ENCODE measurements around the gene CDH18.

Gene CDH18

DNA sequence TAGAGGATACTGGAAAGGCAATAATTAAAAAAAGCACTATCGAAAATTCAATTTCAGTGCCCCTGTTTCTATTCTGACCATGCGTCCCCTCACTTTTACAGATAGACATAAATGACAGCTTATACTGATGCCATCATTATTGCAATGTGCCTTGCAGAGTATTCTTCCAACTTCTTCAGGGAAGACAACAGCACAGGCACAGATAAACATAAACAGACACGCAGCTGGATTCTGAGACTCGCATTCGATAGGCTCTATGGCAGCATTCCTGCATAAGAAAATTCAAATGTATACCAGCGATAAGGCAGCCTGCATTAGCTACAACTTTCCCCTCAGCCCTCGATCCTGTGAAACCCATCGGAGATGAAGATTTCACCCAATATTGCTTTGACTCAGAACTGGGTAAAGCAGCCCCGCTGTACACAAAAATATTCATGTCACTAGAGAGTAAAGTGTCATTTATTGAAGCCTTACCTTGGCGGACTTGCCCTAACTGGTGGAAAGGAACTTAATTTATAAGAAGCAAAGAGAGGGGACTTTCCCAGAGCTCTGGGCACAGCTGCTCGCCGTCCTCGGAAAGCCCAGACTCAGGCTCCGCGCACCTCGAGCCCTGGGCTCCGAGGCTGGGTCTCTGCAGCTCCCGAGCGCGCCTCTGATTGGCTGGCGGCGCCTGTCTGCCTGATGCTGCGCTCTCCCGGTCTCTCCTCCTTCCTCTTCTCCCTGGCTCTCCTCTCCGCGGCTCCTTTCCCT, at the start of gene CDH18:
Gene CDH18, minus strand, starts transcription at position 589 of the 750 bp plus-strand sequence. CDS start 149,214 bp downstream, outside the sequence.
- in situ Hi-C loops (cut with MboI; ENCODE audit: low sequenced_read_pairs) = no loop called here

- in situ Hi-C loops (cut with MboI; ENCODE audit: low sequenced_read_pairs) = no loop called here
Measured at GRCh38 chr5:20034717-20035116, 46.7 kb upstream of the CDH18 start.

DNA sequence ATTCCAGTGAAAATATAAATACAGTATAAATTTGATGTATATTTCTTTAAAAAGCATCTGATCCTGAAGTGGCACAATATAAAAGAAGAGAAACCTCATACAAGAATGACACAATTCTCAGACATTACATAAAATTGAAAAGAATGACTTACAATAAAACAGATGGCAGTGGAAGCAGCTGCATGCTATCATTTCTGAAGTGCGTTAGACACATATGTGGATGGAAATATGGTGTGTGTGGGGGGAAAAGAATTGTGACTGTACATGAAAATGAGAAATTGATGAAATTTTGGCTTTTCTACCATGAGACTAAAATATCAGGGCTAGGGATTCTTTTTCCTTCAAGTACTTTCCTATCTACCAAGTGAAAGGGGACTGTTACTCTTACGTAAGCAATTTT, 45.9 kb upstream of the CDH18 start:
- in situ Hi-C loops (cut with MboI; ENCODE audit: low sequenced_read_pairs) = no loop called here

DNA sequence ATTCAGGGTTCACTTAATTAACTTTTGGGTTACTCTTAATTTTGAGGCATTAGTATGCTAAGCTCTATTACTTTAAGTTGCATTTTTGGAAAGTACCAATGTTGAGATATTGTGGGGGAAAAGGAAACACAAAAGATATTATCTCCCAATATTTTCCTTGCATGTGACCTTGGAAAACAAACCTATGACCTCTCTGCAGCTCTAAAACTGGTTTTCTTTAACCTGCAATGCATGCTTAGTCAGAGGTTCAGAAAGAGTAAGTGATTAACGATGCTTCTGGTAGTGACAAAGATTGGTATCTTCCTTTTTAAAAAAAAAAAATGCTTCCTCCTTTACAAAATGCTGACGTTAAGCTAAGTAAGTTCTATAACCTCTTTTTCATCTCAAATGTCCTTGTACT, 44.9 kb upstream of the CDH18 start:
- in situ Hi-C loops (cut with MboI; ENCODE audit: low sequenced_read_pairs) = no loop called here

GRCh38 chr5:20030125-20030524, 42.1 kb upstream of the CDH18 start:
- in situ Hi-C loops (cut with MboI; ENCODE audit: low sequenced_read_pairs) = no loop called here

- in situ Hi-C loops (cut with MboI; ENCODE audit: low sequenced_read_pairs) = no loop called here
Measured at GRCh38 chr5:20029266-20029665, 41.3 kb upstream of the CDH18 start.

DNA sequence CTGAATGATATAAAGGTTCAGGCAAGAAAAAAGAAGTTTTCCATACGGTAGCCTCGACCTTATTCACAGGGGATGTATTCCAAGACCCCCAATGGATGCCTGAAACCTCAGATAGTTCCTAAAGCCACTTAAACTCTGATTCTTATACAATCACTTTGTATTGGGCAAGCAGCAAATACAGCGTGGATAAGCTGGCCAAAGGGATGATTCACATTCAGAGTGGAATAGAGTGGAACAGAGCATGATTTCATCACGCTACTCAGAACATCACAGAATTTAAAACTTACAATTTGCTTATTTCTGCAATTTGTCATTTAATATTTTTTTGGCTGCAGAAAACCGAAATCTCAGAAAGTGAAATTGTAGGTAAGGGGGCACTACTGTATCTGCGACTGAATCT, 40.5 kb upstream of the CDH18 start:
- in situ Hi-C loops (cut with MboI; ENCODE audit: low sequenced_read_pairs) = no loop called here

DNA sequence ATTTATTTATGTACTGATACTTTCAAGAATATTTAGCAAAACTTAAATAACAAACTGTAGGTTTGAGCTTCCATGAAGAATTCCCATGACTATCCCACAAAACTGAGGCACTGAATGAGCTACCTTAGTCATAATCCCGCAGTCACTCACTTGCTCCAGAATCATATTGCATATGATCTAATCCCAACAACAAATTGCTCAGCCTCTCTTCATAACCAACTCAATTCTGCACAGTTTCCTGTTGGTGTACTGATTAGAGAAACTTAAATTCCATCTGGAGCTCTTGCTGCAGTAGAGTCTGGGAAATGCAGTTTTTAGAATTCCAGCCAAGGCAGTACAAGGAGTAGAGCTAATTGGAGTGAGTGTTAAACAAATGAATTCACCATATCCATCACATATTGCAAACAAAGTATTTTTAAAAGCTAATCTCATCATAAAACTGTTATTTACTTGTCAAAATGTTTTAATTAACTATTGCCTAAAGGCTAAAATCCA, 35.7 kb upstream of the CDH18 start:
- in situ Hi-C loops (cut with MboI; ENCODE audit: low sequenced_read_pairs) = no loop called here

- in situ Hi-C loops (cut with MboI; ENCODE audit: low sequenced_read_pairs) = no loop called here
Measured at GRCh38 chr5:20020247-20020646, 32.2 kb upstream of the CDH18 start.

- in situ Hi-C loops (cut with MboI; ENCODE audit: low sequenced_read_pairs) = no loop called here
Measured at GRCh38 chr5:20017021-20017420, 29.0 kb upstream of the CDH18 start.

- in situ Hi-C loops (cut with MboI; ENCODE audit: low sequenced_read_pairs) = no loop called here
Measured at GRCh38 chr5:20000416-20000815, 12.4 kb upstream of the CDH18 start.

DNA sequence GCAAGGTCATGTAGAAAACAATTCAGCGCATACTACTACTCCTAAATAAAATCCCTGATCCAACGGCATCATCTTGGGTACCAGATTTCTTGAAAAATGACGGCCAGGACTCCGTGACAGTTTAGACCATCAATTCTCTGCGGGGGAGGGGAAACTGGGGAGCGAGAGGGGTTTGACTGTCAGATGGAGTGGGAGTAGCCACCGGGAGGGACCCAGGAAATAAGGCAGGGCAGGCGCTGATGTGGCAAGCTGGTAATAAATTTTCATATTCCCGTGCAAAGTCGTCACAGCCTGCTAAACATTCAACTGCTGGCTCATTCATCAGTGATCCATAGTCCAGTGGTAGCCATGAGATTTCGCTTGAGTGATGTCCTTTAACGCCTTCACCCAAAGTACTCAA, 457 bp upstream of the CDH18 start:
- in situ Hi-C loops (cut with MboI; ENCODE audit: low sequenced_read_pairs) = no loop called here

DNA sequence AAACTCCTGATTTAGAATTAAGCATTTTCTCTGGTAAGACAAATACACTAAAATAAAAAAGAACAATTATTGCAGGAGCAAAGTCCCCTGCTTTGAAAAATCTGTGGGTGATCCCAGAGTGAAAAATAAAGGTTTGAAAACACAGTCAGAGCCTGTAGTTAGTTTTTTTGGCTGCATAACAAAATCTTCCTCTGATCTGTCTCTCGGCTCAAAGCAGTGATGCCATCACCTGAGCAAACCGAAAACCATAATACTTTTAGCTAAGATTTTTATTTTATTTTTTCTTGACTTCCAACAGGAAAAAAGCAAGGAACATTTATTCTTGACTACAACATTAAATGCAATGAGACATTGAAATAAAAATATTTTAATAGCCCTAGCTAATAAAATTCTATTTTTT, 1.2 kb downstream of the CDH18 start:
- in situ Hi-C loops (cut with MboI; ENCODE audit: low sequenced_read_pairs) = no loop called here

- in situ Hi-C loops (cut with MboI; ENCODE audit: low sequenced_read_pairs) = no loop called here
Measured at GRCh38 chr5:19986031-19986619, 1.9 kb downstream of the CDH18 start.

GRCh38 chr5:19978476-19978875, 9.5 kb downstream of the CDH18 start:
- in situ Hi-C loops (cut with MboI; ENCODE audit: low sequenced_read_pairs) = no loop called here

DNA sequence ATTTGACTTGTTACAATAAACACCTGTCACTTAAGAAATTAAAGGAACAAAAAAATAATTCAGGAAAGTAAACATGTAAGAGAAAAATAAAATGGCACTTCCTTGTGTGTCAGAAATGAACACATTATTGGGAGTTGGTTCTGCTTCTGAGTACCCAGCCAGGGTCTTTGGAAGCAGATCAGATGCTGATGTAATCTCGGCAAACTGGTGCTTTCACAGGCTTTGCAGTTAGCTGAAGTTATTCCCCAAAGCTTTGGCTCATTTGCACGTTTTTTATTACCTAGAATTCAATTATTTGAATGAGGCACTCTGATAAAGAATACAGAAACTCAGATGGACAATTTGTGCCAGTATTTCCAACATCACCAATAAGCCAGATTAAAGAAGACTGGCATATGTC, 10.9 kb downstream of the CDH18 start:
- in situ Hi-C loops (cut with MboI; ENCODE audit: low sequenced_read_pairs) = no loop called here

DNA sequence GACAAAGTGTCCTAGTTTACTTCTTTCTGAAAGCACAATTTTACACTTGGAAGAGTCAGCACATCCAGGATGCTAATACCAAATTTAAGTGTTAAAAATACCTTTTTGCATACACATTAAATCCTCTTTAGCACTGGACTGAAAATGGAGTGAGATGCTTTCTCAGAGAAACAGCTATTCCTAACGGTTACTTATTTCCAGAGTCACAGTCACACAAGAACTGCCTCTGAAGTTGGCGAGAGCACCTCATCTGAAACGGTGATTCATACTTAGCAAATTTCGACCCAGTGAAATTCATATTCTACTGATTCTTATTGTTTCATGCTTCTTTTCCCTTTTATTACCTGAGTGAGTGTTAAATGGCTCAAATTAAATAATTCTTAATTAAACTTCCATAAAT, 12.2 kb downstream of the CDH18 start:
- in situ Hi-C loops (cut with MboI; ENCODE audit: low sequenced_read_pairs) = no loop called here

DNA sequence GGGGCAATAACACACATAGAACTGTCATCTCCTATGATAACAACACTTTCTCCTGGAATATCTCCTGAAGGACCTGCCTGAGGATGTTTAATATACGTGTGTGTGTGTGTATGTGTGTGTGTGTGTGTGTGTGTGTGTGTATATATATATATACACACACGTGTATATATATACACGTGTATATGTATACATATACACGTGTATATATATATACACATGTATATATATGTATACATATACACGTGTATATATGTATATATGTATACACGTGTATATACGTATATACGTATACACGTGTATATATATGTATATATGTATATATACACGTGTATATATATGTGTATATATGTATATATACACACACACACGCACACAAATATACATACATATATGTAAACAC, 27.5 kb downstream of the CDH18 start:
- in situ Hi-C loops (cut with MboI; ENCODE audit: low sequenced_read_pairs) = no loop called here

DNA sequence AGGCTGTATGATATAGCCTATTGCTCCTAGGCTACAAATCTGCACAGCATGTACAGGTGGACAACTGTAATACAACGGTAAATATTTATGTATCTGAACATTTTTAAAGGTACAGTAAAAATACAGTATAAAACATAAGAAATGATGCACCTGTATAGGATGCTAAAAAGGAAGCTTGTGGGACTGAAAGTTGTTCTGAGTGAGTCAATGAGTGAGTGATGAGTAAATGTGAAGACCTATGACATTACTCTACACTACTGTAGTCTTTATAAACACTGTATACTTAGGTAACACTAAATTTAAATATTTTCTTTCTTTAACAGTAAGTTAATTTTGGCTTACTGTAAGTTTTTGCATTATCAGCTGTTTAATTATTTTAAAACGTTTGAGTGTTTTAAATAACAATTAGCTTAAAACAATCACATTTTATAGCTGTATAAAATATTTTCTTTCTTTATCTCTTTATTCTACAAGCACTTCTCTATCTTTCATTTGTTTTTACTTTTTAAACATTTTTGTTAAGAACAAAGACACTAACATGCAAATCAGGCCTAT, 28.1 kb downstream of the CDH18 start:
- in situ Hi-C loops (cut with MboI; ENCODE audit: low sequenced_read_pairs) = no loop called here

DNA sequence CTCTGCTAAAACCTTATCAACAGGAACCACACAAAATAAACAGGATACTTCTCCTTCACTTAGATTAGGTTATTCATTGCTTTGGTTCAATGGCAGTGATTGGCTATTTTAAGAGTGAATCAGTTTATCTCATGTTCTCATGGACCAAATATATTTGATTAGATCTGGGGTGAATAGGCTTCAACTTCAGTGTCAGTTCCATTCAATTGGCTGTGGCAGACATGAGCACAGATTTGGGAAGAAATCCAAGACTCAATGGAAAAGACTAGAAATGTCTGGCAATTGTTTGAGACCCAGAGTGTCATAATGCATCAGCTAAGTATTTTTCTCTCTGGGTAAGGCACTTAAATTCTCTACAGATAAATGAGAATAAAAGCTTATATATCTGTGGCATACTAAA, 37.1 kb downstream of the CDH18 start:
- in situ Hi-C loops (cut with MboI; ENCODE audit: low sequenced_read_pairs) = no loop called here

GRCh38 chr5:19940192-19940591, 47.8 kb downstream of the CDH18 start:
- in situ Hi-C loops (cut with MboI; ENCODE audit: low sequenced_read_pairs) = no loop called here

DNA sequence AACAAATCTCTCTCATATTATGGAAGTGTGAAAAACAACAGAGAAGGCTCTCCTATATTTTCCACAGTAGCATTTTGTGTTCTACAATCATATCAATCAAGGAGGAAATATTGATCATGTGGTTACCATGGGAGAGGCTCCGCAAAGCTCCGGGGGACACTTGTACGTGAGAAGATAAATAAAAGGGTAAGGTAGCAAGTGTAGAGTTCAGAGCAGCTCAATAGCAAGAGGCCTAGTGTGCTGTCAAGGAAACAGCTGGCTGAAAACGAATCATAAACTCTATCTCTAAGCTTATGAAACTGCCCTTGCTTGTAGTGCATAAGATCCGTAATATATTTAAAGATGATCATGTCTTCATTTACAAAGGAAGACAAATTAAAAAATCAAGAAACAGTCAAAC, 57.5 kb downstream of the CDH18 start:
- in situ Hi-C loops (cut with MboI; ENCODE audit: low sequenced_read_pairs) = no loop called here

Data from HL-60/S4 treated with phorbol 12-myristate 13-acetate at 8.2 ng/mL for 4 days and 3 days (cell line).